HFFc6 (cell line): ENCODE data around the gene COLEC11. TPM values are rescaled to one million over a fixed set of nuclear protein-coding genes. Genes with fewer than 3 reads are reported as not detected.

Experiments
- DNase-seq: peaks from one replicate; pipeline ENCODE4 v3.0.0-alpha.2; 2018
- H3K27ac Mint-ChIP-seq: 2 replicates; pipeline ENCODE4 v1.8.0; 2020; ENCODE audit warnings: mild to moderate bottlenecking, mixed read lengths
- H3K27me3 Mint-ChIP-seq: 2 replicates; pipeline ENCODE4 v1.8.0; 2021; ENCODE audit warnings: mild to moderate bottlenecking, moderate library complexity, mixed read lengths; ENCODE audit not compliant: insufficient read depth
- H3K36me3 Mint-ChIP-seq: 2 replicates; pipeline ENCODE4 v1.8.0; 2021; ENCODE audit warnings: low read depth, mixed read lengths
- H3K4me1 Mint-ChIP-seq: 2 replicates; pipeline ENCODE4 v1.8.0; 2020; ENCODE audit warnings: low read depth, mixed read lengths
- H3K4me3 Mint-ChIP-seq: 2 replicates; pipeline ENCODE4 v1.8.0; 2020; ENCODE audit warnings: mild to moderate bottlenecking, moderate library complexity, mixed read lengths
- H3K9me3 Mint-ChIP-seq: 2 replicates; pipeline ENCODE4 v1.8.0; 2020; ENCODE audit warnings: mild to moderate bottlenecking, mixed read lengths
- total RNA-seq, 6 experiments: library from RNA; stranded (reverse); fragmentation: NEBNext Ultra II Directional; extraction: Animal tissue kit (Norgen Biotek cat#: 25700); gene quantifications; 2 replicates in 1 of 6; 3 replicates in 5 of 6; pipeline ENCODE4 v1.2.3, GENCODE V29; 2021
- TF ChIP-seq, protein P1 (sequence below): fragments of 200-600 bp; sonication (generic); IDR thresholded peaks from 2 replicates; pipeline ENCODE4 v1.5.0; 2021; ENCODE audit warnings: antibody characterized with exemption, mild to moderate bottlenecking

The COLEC11 gene
- total RNA-seq, 6 experiments from 2014 or later: not detected

DNA sequence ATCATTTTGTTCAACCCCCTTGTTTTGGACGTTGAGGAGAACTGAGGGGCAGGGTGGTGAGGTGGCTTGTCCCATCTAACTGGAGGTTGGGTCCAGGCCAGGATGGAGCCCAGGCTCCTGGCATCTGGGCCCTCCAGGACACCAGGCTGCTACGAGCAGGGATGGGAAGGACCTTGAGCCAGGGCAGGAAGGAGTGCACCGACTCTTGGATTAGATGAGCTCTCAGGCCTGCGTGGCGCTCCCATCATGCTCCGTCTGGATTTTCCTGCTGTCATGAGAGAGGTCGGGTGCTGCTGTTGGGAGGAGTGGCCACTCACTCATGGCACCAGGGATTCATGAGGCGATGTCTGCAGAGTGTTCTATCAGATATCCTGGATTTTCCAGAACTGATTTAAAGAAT is 44.7 kb downstream of the COLEC11 start:
- H3K4me3 Mint-ChIP-seq: no peak overlapping the region
- no peaks in the 10 kb centered on the region for H3K9me3 Mint-ChIP-seq
- H3K36me3 Mint-ChIP-seq: no peaks in the 10 kb centered on the region
- peaks cover 24% of the 10 kb centered on the region for H3K27me3 Mint-ChIP-seq
- no peak overlapping the region for H3K27ac Mint-ChIP-seq
- DNase-seq: no peak
- TF ChIP-seq, protein P1, sequence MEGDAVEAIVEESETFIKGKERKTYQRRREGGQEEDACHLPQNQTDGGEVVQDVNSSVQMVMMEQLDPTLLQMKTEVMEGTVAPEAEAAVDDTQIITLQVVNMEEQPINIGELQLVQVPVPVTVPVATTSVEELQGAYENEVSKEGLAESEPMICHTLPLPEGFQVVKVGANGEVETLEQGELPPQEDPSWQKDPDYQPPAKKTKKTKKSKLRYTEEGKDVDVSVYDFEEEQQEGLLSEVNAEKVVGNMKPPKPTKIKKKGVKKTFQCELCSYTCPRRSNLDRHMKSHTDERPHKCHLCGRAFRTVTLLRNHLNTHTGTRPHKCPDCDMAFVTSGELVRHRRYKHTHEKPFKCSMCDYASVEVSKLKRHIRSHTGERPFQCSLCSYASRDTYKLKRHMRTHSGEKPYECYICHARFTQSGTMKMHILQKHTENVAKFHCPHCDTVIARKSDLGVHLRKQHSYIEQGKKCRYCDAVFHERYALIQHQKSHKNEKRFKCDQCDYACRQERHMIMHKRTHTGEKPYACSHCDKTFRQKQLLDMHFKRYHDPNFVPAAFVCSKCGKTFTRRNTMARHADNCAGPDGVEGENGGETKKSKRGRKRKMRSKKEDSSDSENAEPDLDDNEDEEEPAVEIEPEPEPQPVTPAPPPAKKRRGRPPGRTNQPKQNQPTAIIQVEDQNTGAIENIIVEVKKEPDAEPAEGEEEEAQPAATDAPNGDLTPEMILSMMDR: no peak
- peaks cover 10% of the 10 kb centered on the region for H3K4me1 Mint-ChIP-seq

DNA sequence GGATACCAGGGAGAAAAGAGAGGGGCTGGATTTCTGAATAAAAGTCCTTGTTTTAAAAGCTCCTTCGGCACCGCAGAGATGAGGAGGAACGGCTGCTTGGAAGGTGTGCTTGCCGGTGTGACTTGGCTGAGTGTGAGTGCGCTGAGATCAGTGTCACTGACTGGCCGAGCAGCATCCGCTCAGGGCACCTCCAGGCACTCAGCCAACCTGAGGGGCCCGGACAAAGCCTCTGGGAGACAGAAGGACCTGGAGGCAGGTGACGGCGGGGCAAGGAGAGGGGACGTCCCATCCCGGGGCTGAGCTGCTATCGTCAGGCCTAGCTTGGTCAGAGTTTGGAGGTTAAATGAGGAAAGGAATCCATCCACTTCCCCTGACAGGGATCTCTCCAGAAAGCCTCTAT is 46.3 kb downstream of the COLEC11 start:
- H3K36me3 Mint-ChIP-seq: no peaks in the 10 kb centered on the region
- TF ChIP-seq, protein P1: no peak
- H3K4me3 Mint-ChIP-seq: no peak overlapping the region
- H3K27me3 Mint-ChIP-seq: peaks cover 22% of the 10 kb centered on the region
- H3K4me1 Mint-ChIP-seq: no peaks in the 10 kb centered on the region; the same call in 1 of the 2 replicates
- H3K9me3 Mint-ChIP-seq: no peaks in the 10 kb centered on the region
- no peak for DNase-seq
- no peak overlapping the region for H3K27ac Mint-ChIP-seq

DNA sequence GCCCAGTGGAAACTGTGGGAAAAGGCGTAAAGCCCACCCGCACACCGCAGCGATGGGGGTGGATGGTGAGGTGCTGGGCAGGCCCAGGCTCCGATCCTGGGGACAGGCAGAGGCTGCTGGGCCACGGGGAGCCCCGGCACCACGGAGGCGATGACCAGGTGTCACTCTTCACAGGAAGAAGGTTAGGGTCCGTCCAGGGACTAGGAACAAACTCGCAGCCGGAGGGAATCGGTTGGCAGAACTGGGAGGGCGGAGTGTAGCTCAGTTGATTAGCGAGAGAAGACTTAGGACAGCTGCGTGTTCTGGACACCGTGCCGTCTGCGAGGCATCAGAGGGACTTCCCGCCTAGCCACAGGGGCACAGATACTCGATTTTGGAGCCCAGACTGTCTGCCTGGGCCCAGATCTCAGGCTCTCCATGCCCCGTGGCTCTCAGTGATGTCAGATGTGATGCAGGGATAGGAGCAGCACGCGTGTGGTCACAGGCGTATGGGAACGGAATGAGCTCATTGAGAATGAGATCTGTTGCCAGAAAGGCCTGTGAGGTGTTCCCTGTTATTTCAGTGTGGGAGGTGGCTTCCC is 47.0 kb downstream of the COLEC11 start:
- H3K27ac Mint-ChIP-seq: no peak overlapping the region
- no peak overlapping the region for H3K4me3 Mint-ChIP-seq
- H3K36me3 Mint-ChIP-seq: no peaks in the 10 kb centered on the region
- no peaks in the 10 kb centered on the region for H3K9me3 Mint-ChIP-seq
- TF ChIP-seq, protein P1: no peak
- peaks cover 22% of the 10 kb centered on the region for H3K27me3 Mint-ChIP-seq
- H3K4me1 Mint-ChIP-seq: no peaks in the 10 kb centered on the region
- DNase-seq: no peak

DNA sequence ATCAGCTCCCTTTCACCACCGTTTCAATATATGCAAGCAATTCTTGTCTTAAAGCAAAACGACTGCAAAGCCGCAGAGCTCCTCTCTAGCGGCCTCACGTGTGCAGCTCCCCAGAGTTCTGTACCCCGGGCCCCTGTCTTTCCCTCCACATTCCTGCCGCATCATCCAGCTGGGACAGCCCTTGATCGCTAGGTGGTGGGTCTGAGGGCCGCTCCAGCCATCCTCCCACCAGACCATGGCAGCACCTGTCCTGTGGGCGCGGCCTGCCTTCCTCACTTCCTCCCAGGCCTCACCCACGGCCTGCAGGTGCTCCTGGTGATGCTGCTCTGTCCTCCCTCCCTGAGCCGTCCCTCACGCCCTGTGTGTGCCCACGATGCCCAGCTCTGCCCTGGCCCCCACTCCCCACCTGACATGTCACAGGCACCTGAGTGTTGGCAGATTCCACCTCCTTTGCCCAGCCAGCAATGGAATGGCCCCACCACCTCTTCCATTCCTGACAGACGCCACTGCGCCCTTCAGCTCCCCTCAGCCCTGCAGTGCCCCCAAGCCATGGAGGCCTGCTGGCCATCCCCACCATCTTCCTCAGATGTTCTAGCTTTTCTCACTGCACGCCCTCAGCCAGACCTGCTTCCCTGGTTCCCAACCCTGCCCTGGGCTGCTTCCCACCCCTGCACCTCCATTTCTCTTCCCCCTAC is 47.8 kb downstream of the COLEC11 start:
- no peak overlapping the region for H3K27ac Mint-ChIP-seq
- DNase-seq: no peak

DNA sequence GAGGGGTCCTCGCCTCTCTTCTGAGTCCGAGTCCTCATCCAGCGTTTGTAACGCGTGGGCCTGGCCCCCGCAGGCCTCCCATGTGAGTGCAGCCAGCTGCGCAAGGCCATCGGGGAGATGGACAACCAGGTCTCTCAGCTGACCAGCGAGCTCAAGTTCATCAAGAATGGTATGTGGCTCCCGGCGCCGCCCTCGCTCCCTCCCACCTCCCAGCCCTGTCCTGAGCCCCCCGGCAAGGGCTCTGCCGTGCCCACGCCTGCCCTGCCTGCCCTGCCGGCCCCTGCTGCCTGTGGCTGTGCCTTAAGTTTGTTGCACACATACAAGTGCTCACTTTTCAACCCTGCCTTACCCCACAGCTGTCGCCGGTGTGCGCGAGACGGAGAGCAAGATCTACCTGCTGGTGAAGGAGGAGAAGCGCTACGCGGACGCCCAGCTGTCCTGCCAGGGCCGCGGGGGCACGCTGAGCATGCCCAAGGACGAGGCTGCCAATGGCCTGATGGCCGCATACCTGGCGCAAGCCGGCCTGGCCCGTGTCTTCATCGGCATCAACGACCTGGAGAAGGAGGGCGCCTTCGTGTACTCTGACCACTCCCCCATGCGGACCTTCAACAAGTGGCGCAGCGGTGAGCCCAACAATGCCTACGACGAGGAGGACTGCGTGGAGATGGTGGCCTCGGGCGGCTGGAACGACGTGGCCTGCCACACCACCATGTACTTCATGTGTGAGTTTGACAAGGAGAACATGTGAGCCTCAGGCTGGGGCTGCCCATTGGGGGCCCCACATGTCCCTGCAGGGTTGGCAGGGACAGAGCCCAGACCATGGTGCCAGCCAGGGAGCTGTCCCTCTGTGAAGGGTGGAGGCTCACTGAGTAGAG is 48.7 kb downstream of the COLEC11 start:
- Mint-ChIP-seq H3K4me1 (no peaks in the 10 kb centered on the region), H3K27me3 (peaks cover 19% of the 10 kb centered on the region), H3K27ac (no peak overlapping the region), H3K9me3 (no peaks in the 10 kb centered on the region), H3K4me3 (no peak overlapping the region), H3K36me3 (no peaks in the 10 kb centered on the region)
- DNase-seq: no peak
- TF ChIP-seq, protein P1: no peak

More for the DNA sequence above, 47.8 kb downstream of the COLEC11 start:
- no peaks in the 10 kb centered on the region for H3K4me1 Mint-ChIP-seq
- peaks cover 19% of the 10 kb centered on the region for H3K27me3 Mint-ChIP-seq
- no peak overlapping the region for H3K4me3 Mint-ChIP-seq
- TF ChIP-seq, protein P1: no peak
- no peaks in the 10 kb centered on the region for H3K36me3 Mint-ChIP-seq
- no peaks in the 10 kb centered on the region for H3K9me3 Mint-ChIP-seq
